Activated B cell treated with CpG ODN at 0.5 μM for 24 hours (primary cell): ENCODE data around the gene PRR5L. TPM values are rescaled to one million over a fixed set of nuclear protein-coding genes. Genes with fewer than 3 reads are reported as not detected.

Source experiments
- ATAC-seq: fragments of 200-7000 bp; cut with Tn5 transposase; one replicate; pipeline ENCODE4 v1.10.0; 2021; ENCODE audit warnings: low read depth, mild to moderate bottlenecking, moderate library complexity
- CTCF ChIA-PET: fragments of 350-600 bp; sonication (Branson Sonifier 250); formaldehyde crosslinking; loops from one replicate; lab custom pipeline; 2021; ENCODE audit warnings: antibody characterized with exemption; lab: Charles Lee
- POLR2A ChIA-PET: fragments of 350-600 bp; sonication (Branson Sonifier 250); formaldehyde crosslinking; loops from one replicate; lab custom pipeline; 2021; ENCODE audit warnings: antibody characterized with exemption; lab: Charles Lee
- DNase-seq: peaks from one replicate; pipeline ENCODE4 v3.0.0; 2022
- H3K27ac Mint-ChIP-seq: one replicate; pipeline ENCODE4 v1.8.0; 2020; ENCODE audit warnings: mixed read lengths
- H3K27me3 Mint-ChIP-seq: one replicate; pipeline ENCODE4 v1.8.0; 2021; ENCODE audit warnings: mixed read lengths
- H3K36me3 Mint-ChIP-seq: one replicate; pipeline ENCODE4 v1.8.0; 2021; ENCODE audit warnings: low read depth, mixed read lengths
- H3K4me1 Mint-ChIP-seq: one replicate; pipeline ENCODE4 v1.8.0; 2021; ENCODE audit warnings: mixed read lengths
- H3K4me3 Mint-ChIP-seq: one replicate; pipeline ENCODE4 v1.8.0; 2020; ENCODE audit warnings: mild to moderate bottlenecking, mixed read lengths
- H3K9me3 Mint-ChIP-seq: one replicate; pipeline ENCODE4 v1.8.0; 2020; ENCODE audit warnings: mixed read lengths
- intact Hi-C: fragments of 100-400 bp; cut with micrococcal nuclease; formaldehyde crosslinking; loops from one replicate; pipeline ENCODE4 v1.15.1; 2024
- total RNA-seq: library from RNA; stranded (reverse); gene quantifications from 2 replicates; pipeline ENCODE4 v1.2.3, GENCODE V29; 2022
- TF ChIP-seq, protein P1 (sequence below): fragments of 200-600 bp; IDR thresholded peaks from one replicate; pipeline ENCODE4 v1.8.0; 2022; ENCODE audit warnings: antibody characterized with exemption, mild to moderate bottlenecking

Gene PRR5L
- total RNA-seq, 1 donor from 2014 or later: 1.0 TPM

DNA sequence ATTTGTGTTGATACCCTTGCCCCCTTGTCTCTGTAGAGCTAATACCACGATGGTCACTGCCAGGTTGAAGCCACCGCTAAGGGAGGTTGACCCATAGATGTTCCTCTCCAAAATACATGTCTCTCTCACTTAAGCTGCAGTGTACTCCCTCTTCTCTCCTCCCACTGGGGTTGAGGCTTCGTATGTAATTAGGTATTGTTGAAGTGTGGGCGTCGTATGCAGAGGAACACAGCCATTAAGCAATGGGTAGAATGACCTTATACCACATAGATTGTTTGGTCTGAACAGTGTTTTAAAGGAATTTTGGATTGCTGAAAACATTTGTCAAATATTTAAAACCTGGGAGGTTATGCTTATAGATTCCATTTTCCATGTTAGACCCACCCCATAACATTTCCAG lies 142.0 kb downstream of the PRR5L start:
- no peak overlapping the region for H3K4me3 Mint-ChIP-seq
- no peaks in the 10 kb centered on the region for H3K27me3 Mint-ChIP-seq
- ChIA-PET CTCF (no interaction called here), POLR2A (no interaction called here)
- intact Hi-C loops: no loop called here
- H3K4me1 Mint-ChIP-seq: peaks cover 2% of the 10 kb centered on the region
- ATAC-seq: no peak
- TF ChIP-seq, protein P1, sequence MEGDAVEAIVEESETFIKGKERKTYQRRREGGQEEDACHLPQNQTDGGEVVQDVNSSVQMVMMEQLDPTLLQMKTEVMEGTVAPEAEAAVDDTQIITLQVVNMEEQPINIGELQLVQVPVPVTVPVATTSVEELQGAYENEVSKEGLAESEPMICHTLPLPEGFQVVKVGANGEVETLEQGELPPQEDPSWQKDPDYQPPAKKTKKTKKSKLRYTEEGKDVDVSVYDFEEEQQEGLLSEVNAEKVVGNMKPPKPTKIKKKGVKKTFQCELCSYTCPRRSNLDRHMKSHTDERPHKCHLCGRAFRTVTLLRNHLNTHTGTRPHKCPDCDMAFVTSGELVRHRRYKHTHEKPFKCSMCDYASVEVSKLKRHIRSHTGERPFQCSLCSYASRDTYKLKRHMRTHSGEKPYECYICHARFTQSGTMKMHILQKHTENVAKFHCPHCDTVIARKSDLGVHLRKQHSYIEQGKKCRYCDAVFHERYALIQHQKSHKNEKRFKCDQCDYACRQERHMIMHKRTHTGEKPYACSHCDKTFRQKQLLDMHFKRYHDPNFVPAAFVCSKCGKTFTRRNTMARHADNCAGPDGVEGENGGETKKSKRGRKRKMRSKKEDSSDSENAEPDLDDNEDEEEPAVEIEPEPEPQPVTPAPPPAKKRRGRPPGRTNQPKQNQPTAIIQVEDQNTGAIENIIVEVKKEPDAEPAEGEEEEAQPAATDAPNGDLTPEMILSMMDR: no peak
- peaks cover 2% of the 10 kb centered on the region for H3K9me3 Mint-ChIP-seq
- DNase-seq: no peak
- H3K27ac Mint-ChIP-seq: no peak overlapping the region
- no peaks in the 10 kb centered on the region for H3K36me3 Mint-ChIP-seq

DNA sequence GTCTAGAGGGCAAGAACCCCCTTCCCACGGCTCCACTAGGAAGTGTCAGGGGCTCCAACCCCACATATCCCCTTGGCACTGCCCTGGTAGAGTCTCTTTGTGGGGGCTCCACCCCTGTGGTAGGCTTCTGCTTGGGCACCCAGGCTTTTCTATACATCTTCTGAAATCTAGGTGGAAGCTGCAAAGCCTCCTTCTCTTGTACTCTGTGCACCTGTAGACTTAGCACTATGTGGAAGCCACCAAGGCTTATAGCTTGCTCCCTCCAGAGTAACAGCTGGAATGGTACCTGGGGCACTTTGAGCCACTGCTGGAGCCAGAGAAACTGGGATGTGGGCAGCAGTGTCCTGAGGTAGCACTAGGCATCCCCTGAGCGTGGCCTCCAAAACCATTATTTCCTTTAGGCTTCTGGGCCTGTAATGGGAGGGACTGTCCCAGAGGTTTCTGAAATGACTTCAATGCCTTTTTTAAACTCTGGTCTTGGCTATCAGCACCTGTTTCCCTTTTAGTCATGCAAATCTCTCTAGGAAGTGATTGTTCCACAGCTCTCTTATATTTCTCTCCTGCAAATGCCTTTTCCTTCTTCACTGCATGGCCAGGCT lies 145.6 kb downstream of the PRR5L start:
- ATAC-seq: no peak
- Mint-ChIP-seq H3K27ac (no peak overlapping the region), H3K4me1 (peaks cover 2% of the 10 kb centered on the region), H3K27me3 (no peaks in the 10 kb centered on the region), H3K36me3 (no peaks in the 10 kb centered on the region), H3K9me3 (peaks cover 2% of the 10 kb centered on the region), H3K4me3 (no peak overlapping the region)
- DNase-seq: no peak
- TF ChIP-seq, protein P1: no peak
- ChIA-PET CTCF (no interaction called here), POLR2A (no interaction called here)
- intact Hi-C loops: no loop called here

DNA sequence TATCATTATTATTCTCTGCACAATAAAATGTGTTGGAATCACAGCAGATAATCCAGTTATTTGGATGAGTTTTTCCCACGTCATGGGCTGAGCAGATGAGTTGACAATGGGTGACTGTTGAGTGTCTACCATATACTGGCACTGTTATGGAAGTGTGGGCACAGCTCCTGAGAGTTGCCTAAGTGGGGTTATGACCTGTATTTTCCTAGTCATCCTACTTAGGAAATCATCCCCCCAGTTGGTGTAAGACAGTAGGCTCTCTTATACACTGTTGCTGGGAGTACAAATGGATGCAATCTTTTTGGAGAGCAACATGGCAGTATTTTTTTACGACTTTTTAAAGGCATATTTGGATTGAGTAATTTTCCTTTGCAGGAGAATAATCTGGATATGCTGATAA lies 147.6 kb downstream of the PRR5L start:
- DNase-seq: no peak
- Mint-ChIP-seq H3K27ac (no peak overlapping the region), H3K4me1 (peaks cover 2% of the 10 kb centered on the region), H3K27me3 (no peaks in the 10 kb centered on the region), H3K9me3 (peaks cover 2% of the 10 kb centered on the region), H3K36me3 (no peaks in the 10 kb centered on the region), H3K4me3 (no peak overlapping the region)
- ATAC-seq: no peak
- CTCF ChIA-PET: no interaction called here
- TF ChIP-seq, protein P1: no peak
- POLR2A ChIA-PET: no interaction called here
- intact Hi-C loops: no loop called here

DNA sequence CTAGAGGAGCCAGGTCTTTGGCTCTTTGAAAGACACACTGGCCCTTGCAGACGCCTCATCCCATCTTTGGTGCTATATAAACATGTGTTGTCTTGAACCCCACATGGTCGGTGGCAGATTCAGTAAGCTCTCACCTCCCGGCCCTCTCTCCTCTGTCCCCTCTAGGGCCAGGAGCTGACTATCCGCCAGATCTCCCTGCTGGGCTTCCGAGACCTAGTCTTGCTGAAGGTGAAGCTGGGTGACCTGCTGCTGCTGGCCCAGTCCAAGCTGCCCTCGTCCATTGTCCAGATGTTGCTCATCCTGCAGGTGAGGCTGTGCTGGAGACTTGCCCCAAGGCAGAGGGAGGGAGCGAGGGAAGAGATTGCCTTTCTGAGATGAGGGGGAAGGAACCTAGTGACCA lies 150.0 kb downstream of the PRR5L start:
- H3K9me3 Mint-ChIP-seq: peaks cover 2% of the 10 kb centered on the region
- H3K4me1 Mint-ChIP-seq: peaks cover 21% of the 10 kb centered on the region
- ChIA-PET CTCF (no interaction called here), POLR2A (no interaction called here)
- no peaks in the 10 kb centered on the region for H3K27me3 Mint-ChIP-seq
- DNase-seq (no peak), ATAC-seq (no peak)
- H3K27ac Mint-ChIP-seq: no peak overlapping the region
- no peaks in the 10 kb centered on the region for H3K36me3 Mint-ChIP-seq
- intact Hi-C loops: no loop called here
- TF ChIP-seq, protein P1: no peak
- H3K4me3 Mint-ChIP-seq: no peak overlapping the region

DNA sequence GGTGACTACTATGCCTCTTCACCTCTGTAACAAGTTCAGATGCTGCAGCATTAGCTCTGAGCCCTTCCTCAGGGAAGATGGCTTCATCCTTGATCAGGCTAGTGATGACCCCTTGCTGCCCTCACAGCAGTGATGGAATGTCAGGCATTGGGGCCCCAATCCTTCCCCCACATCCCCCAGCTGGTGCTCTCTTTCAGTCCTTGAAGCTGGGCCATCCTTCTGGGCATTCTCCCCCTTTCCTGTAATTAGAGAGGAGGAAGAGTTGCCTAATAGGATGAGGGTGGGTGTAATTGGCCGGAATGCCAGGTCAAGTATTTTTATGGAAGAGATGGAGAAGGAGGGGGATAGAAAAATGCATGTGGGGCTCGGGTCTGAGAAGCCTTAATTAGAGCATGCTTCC lies 151.4 kb downstream of the PRR5L start:
- POLR2A ChIA-PET: no interaction called here
- no peaks in the 10 kb centered on the region for H3K27me3 Mint-ChIP-seq
- CTCF ChIA-PET: no interaction called here
- H3K36me3 Mint-ChIP-seq: no peaks in the 10 kb centered on the region
- no peak overlapping the region for H3K4me3 Mint-ChIP-seq
- no peak for ATAC-seq
- TF ChIP-seq, protein P1: no peak
- no peaks in the 10 kb centered on the region for H3K9me3 Mint-ChIP-seq
- peaks cover 19% of the 10 kb centered on the region for H3K4me1 Mint-ChIP-seq
- no peak overlapping the region for H3K27ac Mint-ChIP-seq
- intact Hi-C loops: no loop called here
- DNase-seq: no peak
